ENCODE results near the gene ALDH7A1.

Gene ALDH7A1

GRCh38 chr5:126540631-126541030, 54.4 kb downstream of the ALDH7A1 start:
- no peaks in the 10 kb centered on the region for H3K27me3 ChIP-seq (ENCODE audit: control insufficient read depth, insufficient read depth, low read length)
- no peaks in the 10 kb centered on the region for H3K9me3 ChIP-seq (ENCODE audit: control insufficient read depth, low read length)
- H3K36me3 ChIP-seq (ENCODE audit: control insufficient read depth, insufficient read depth, low read length), result no peaks in the 10 kb centered on the region
- H3K4me1 ChIP-seq, result no peaks in the 10 kb centered on the region
- no peak overlapping the region for H3K9ac ChIP-seq
- H3K4me2 ChIP-seq (ENCODE audit: low read length), result no peak overlapping the region
- no peaks in the 10 kb centered on the region for H3K79me2 ChIP-seq
- no peak for TF ChIP-seq CTCF (IDR thresholded peaks at IDR 0.05)
- H3K4me3 ChIP-seq (ENCODE audit: low read depth, low read length), result no peak overlapping the region
- no peak overlapping the region for H3K27ac ChIP-seq
- H2AFZ ChIP-seq, result no peak overlapping the region

DNA sequence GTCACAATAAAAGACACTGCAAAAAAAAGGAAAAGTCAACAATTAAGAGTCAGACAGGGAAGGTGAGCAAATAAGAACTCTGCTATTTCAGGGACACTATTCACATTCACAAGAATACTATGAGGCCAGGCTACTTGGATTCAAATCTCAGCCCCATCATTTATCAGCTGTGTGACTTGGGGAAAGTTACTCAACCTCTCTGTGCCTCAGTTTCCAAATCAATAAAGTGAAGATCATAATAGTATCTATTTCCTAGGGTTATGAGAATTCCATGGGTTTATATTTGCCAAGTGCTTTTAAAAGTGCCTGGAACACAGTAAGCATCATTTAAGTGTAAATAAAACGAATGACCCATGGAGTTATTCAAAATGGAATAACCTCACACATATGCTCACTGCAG, 56.4 kb downstream of the ALDH7A1 start:
- no peak overlapping the region for H3K27ac ChIP-seq
- no peak for TF ChIP-seq CTCF (IDR thresholded peaks at IDR 0.05)
- H3K4me2 ChIP-seq (ENCODE audit: low read length), result no peak overlapping the region
- no peaks in the 10 kb centered on the region for H3K9me3 ChIP-seq (ENCODE audit: control insufficient read depth, low read length)
- no peak overlapping the region for H2AFZ ChIP-seq
- H3K27me3 ChIP-seq (ENCODE audit: control insufficient read depth, insufficient read depth, low read length), result no peaks in the 10 kb centered on the region
- no peak overlapping the region for H3K9ac ChIP-seq
- H3K4me1 ChIP-seq, result no peaks in the 10 kb centered on the region
- no peaks in the 10 kb centered on the region for H3K79me2 ChIP-seq
- no peak overlapping the region for H3K4me3 ChIP-seq (ENCODE audit: low read depth, low read length)
- H3K36me3 ChIP-seq (ENCODE audit: control insufficient read depth, insufficient read depth, low read length), result no peaks in the 10 kb centered on the region

DNA sequence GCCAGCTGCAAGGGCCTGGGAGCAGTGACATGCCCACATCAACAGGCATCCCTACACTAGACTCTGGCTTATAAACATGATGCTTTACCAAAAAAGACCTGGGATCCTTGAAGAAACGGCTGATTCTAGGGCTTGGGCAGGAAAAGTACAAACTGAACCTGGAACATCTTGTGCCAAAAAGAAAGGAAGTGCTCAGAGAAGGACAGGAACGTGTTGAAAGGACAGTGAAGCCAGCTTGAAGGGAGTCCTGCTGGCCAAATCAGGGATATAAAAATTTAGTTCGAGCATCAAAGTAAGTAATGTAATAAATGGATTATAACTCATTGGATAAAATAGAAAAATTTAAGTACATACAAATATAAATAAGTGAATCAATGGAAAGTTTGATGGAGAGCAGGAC, 58.1 kb downstream of the ALDH7A1 start:
- no peak overlapping the region for H3K9ac ChIP-seq
- no peak overlapping the region for H3K4me2 ChIP-seq (ENCODE audit: low read length)
- TF ChIP-seq CTCF (IDR thresholded peaks at IDR 0.05), result no peak
- H3K4me3 ChIP-seq (ENCODE audit: low read depth, low read length), result no peak overlapping the region
- no peaks in the 10 kb centered on the region for H3K9me3 ChIP-seq (ENCODE audit: control insufficient read depth, low read length)
- H3K36me3 ChIP-seq (ENCODE audit: control insufficient read depth, insufficient read depth, low read length), result no peaks in the 10 kb centered on the region
- no peak overlapping the region for H2AFZ ChIP-seq
- H3K4me1 ChIP-seq, result no peaks in the 10 kb centered on the region
- no peaks in the 10 kb centered on the region for H3K79me2 ChIP-seq
- H3K27me3 ChIP-seq (ENCODE audit: control insufficient read depth, insufficient read depth, low read length), result no peaks in the 10 kb centered on the region
- no peak overlapping the region for H3K27ac ChIP-seq

- Histone ChIP-seq H3K9ac (no peak overlapping the region), H3K4me3 (ENCODE audit: low read depth, low read length) (no peak overlapping the region), H3K4me1 (no peaks in the 10 kb centered on the region), H3K36me3 (ENCODE audit: control insufficient read depth, insufficient read depth, low read length) (no peaks in the 10 kb centered on the region), H3K27me3 (ENCODE audit: control insufficient read depth, insufficient read depth, low read length) (no peaks in the 10 kb centered on the region), H2AFZ (no peak overlapping the region), H3K79me2 (no peaks in the 10 kb centered on the region), H3K27ac (no peak overlapping the region), H3K4me2 (ENCODE audit: low read length) (no peak overlapping the region), H3K9me3 (ENCODE audit: control insufficient read depth, low read length) (no peaks in the 10 kb centered on the region)
- TF ChIP-seq CTCF (IDR thresholded peaks at IDR 0.05), result no peak
Observed at GRCh38 chr5:126535856-126536545, 59.0 kb downstream of the ALDH7A1 start.

GRCh38 chr5:126534553-126534952, 60.5 kb downstream of the ALDH7A1 start:
- H3K79me2 ChIP-seq, result no peaks in the 10 kb centered on the region
- no peaks in the 10 kb centered on the region for H3K4me1 ChIP-seq
- H3K9ac ChIP-seq, result no peak overlapping the region
- no peak overlapping the region for H3K27ac ChIP-seq
- no peak overlapping the region for H3K4me2 ChIP-seq (ENCODE audit: low read length)
- no peak overlapping the region for H3K4me3 ChIP-seq (ENCODE audit: low read depth, low read length)
- H3K27me3 ChIP-seq (ENCODE audit: control insufficient read depth, insufficient read depth, low read length), result no peaks in the 10 kb centered on the region
- TF ChIP-seq CTCF (IDR thresholded peaks at IDR 0.05), result no peak
- H2AFZ ChIP-seq, result no peak overlapping the region
- no peaks in the 10 kb centered on the region for H3K36me3 ChIP-seq (ENCODE audit: control insufficient read depth, insufficient read depth, low read length)
- H3K9me3 ChIP-seq (ENCODE audit: control insufficient read depth, low read length), result no peaks in the 10 kb centered on the region

Measured in parathyroid adenoma (tissue), 2 donors.